ENCODE results near the gene USP6NL. TPM values are rescaled to one million over a fixed set of nuclear protein-coding genes. Genes with fewer than 3 reads are reported as not detected.

USP6NL gene
- total RNA-seq, 2 donors from 2014 or later = 9.6 to 10.5 TPM

- H3K4me3 ChIP-seq = no peak overlapping the region
- no peak overlapping the region for H3K27ac ChIP-seq
- no peaks in the 10 kb centered on the region for H3K4me1 ChIP-seq
- no peak for DNase-seq (ENCODE audit: low spot score)
- no peak for TF ChIP-seq CTCF (IDR thresholded peaks at IDR 0.05)
- H3K9me3 ChIP-seq = no peaks in the 10 kb centered on the region
- H3K27me3 ChIP-seq = no peaks in the 10 kb centered on the region
- H3K36me3 ChIP-seq = no peaks in the 10 kb centered on the region
These were observed 9.1 kb downstream of the USP6NL start for GRCh38 chr10:11602358-11602757.

- no peak overlapping the region for H3K27ac ChIP-seq
- DNase-seq (ENCODE audit: low spot score) = no peak
- no peaks in the 10 kb centered on the region for H3K27me3 ChIP-seq
- H3K36me3 ChIP-seq = no peaks in the 10 kb centered on the region
- TF ChIP-seq CTCF (IDR thresholded peaks at IDR 0.05) = no peak
- H3K4me1 ChIP-seq = no peaks in the 10 kb centered on the region
- H3K4me3 ChIP-seq = no peak overlapping the region
- no peaks in the 10 kb centered on the region for H3K9me3 ChIP-seq
These were observed 9.8 kb downstream of the USP6NL start for GRCh38 chr10:11601670-11602069.

GRCh38 chr10:11600280-11600679, 11.2 kb downstream of the USP6NL start:
- H3K27me3 ChIP-seq = no peaks in the 10 kb centered on the region
- H3K9me3 ChIP-seq = no peaks in the 10 kb centered on the region
- no peak for TF ChIP-seq CTCF (IDR thresholded peaks at IDR 0.05)
- no peak for DNase-seq (ENCODE audit: low spot score)
- no peak overlapping the region for H3K27ac ChIP-seq
- no peaks in the 10 kb centered on the region for H3K36me3 ChIP-seq
- peaks cover 0 to 2% of the 10 kb centered on the region in 2 donors for H3K4me1 ChIP-seq
- H3K4me3 ChIP-seq = no peak overlapping the region

- H3K4me3 ChIP-seq = no peak overlapping the region
- no peak for TF ChIP-seq CTCF (IDR thresholded peaks at IDR 0.05)
- no peak for DNase-seq (ENCODE audit: low spot score)
These were observed 12.6 kb downstream of the USP6NL start for GRCh38 chr10:11598712-11599397.

GRCh38 chr10:11597470-11597869, 14.0 kb downstream of the USP6NL start:
- Histone ChIP-seq H3K27ac (no peak overlapping the region), H3K36me3 (no peaks in the 10 kb centered on the region), H3K9me3 (no peaks in the 10 kb centered on the region), H3K27me3 (no peaks in the 10 kb centered on the region), H3K4me1 (peaks cover 0 to 9% of the 10 kb centered on the region in 2 donors), H3K4me3 (no peak overlapping the region)
- TF ChIP-seq CTCF (IDR thresholded peaks at IDR 0.05) = no peak
- no peak for DNase-seq (ENCODE audit: low spot score)

More at GRCh38 chr10:11598712-11599397, 12.6 kb downstream of the USP6NL start:
- Histone ChIP-seq H3K4me1 (peaks cover 0 to 9% of the 10 kb centered on the region in 2 donors), H3K27ac (no peak overlapping the region), H3K36me3 (no peaks in the 10 kb centered on the region), H3K27me3 (no peaks in the 10 kb centered on the region), H3K9me3 (no peaks in the 10 kb centered on the region)

GRCh38 chr10:11595395-11595692, 16.1 kb downstream of the USP6NL start:
- H3K27me3 ChIP-seq = no peaks in the 10 kb centered on the region
- H3K4me3 ChIP-seq = no peak overlapping the region
- no peak overlapping the region for H3K27ac ChIP-seq
- H3K4me1 ChIP-seq = peaks cover 0 to 9% of the 10 kb centered on the region in 2 donors
- no peaks in the 10 kb centered on the region for H3K9me3 ChIP-seq
- no peak for DNase-seq (ENCODE audit: low spot score)
- no peak for TF ChIP-seq CTCF (IDR thresholded peaks at IDR 0.05)
- no peaks in the 10 kb centered on the region for H3K36me3 ChIP-seq

Data from right atrium auricular region (tissue), 2 donors.